Epithelial cell of umbilical artery (primary cell): ENCODE data around the gene FUNDC1. TPM values are rescaled to one million over a fixed set of nuclear protein-coding genes. Genes with fewer than 3 reads are reported as not detected.

Source experiments
- total RNA-seq: library from RNA; depleted of rRNA; stranded (reverse); fragments of >200 nt; gene quantifications from 2 replicates; pipeline ENCODE4 v1.2.3, GENCODE V29; 2014

FUNDC1 gene
- total RNA-seq = 14.3 and 14.7 TPM in 2 replicates

DNA sequence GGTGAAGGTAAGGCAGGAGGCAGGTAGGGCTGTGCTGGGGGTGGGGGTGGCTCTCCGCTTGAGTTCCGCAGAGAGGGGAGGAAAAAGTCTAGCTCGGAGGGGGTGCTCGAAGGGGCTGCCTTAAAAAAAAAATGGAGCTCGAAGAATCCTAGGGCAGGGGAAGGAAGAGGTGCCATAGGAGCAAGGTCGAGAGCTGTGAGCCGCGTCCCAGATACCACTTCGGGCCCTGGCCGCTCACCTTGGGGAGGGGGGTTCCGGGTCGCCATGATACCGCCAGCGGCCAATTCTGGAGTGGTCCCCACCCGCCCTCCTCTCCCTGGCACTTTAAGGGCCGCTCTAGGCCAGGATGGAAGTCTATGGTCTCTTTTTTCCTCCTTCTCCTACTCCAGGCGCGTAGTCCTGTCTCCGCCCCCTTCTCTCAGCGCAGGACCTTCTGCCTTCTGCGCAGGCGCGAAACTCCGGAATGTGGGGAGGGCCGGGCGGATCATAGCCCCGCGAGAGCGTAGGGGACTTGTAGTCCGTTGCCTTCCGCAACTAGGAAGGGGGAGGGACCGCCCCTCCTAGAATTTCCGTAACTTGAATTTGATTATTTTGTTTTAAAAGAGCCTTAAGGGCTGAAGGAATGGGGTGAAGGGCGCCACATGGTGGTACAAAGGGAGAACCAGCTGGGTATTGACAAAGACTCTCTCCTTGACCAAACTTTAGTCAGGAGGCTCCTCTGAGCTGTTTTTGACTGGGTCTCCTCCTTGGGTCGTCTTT, at the start of gene FUNDC1:
FUNDC1 (minus strand) TSS at position 293 of the 759 bp plus-strand sequence; CDS start at position 266, 27 bp downstream.

Other genes starting within 250 kb of the FUNDC1 start
- gene EFHC2, start 199.2 kb downstream of the FUNDC1 start, total RNA-seq = not detected in 2 replicates